Hepatocyte (in vitro differentiated cells): Measurements from ENCODE around the gene PRTG. TPM values are rescaled to one million over a fixed set of nuclear protein-coding genes. Genes with fewer than 3 reads are reported as not detected.

Experiments
- DNase-seq: peaks from one replicate; pipeline ENCODE4 v3.0.0-alpha.2; 2016; ENCODE audit warnings: low spot score
- H2AFZ ChIP-seq: fragments of 200-600 bp; sonication (generic); 2 replicates; pipeline ENCODE4 v1.6.0; 2016; ENCODE audit warnings: antibody characterized with exemption, mild to moderate bottlenecking
- H3K27ac ChIP-seq: fragments of 200-600 bp; sonication (generic); 2 replicates; pipeline ENCODE4 v1.5.1; 2016; ENCODE audit warnings: mild to moderate bottlenecking
- H3K27me3 ChIP-seq: fragments of 200-600 bp; sonication (generic); 2 replicates; pipeline ENCODE4 v1.6.1; 2016
- H3K36me3 ChIP-seq: fragments of 200-600 bp; sonication (generic); replicated peaks from 2 replicates; pipeline ENCODE4 v1.5.1; 2016; ENCODE audit warnings: low read depth; ENCODE audit not compliant: insufficient read depth
- H3K4me1 ChIP-seq: fragments of 200-600 bp; sonication (generic); 2 replicates; pipeline ENCODE4 v1.5.1; 2016; ENCODE audit warnings: mild to moderate bottlenecking, moderate library complexity; ENCODE audit not compliant: insufficient read depth
- H3K4me2 ChIP-seq: fragments of 200-600 bp; sonication (generic); 2 replicates; pipeline ENCODE4 v1.6.0; 2016
- H3K4me3 ChIP-seq: fragments of 200-600 bp; sonication (generic); 2 replicates; pipeline ENCODE4 v1.5.1; 2016; ENCODE audit warnings: mild to moderate bottlenecking
- H3K79me2 ChIP-seq: fragments of 200-600 bp; sonication (generic); 2 replicates; pipeline ENCODE4 v1.6.0; 2017; ENCODE audit warnings: mild to moderate bottlenecking
- H3K9me2 ChIP-seq: fragments of 200-600 bp; sonication (generic); replicated peaks from 2 replicates; pipeline ENCODE4 v1.6.0; 2017; ENCODE audit warnings: mild to moderate bottlenecking; ENCODE audit not compliant: insufficient read depth
- H3K9me3 ChIP-seq: fragments of 200-600 bp; sonication (generic); 2 replicates; pipeline ENCODE4 v1.5.1; 2016; ENCODE audit warnings: low read depth, mild to moderate bottlenecking
- H4K20me1 ChIP-seq: fragments of 200-600 bp; sonication (generic); 2 replicates; pipeline ENCODE4 v1.6.0; 2016; ENCODE audit warnings: mild to moderate bottlenecking; ENCODE audit not compliant: insufficient read depth, poor library complexity, severe bottlenecking
- EZH2 ChIP-seq: fragments of 200-600 bp; sonication (generic); IDR thresholded peaks from 2 replicates; pipeline ENCODE4 v1.6.1; 2016; ENCODE audit warnings: antibody characterized with exemption, mild to moderate bottlenecking, borderline replicate concordance
- EZH2phosphoT487 ChIP-seq: fragments of 200-600 bp; sonication (generic); IDR thresholded peaks from one replicate; pipeline ENCODE4 v1.6.1; 2018; ENCODE audit warnings: antibody characterized with exemption, mild to moderate bottlenecking, low read depth, moderate library complexity; ENCODE audit not compliant: unreplicated experiment, severe bottlenecking
- WGBS: methylation state at CpG from one replicate; pipeline ENCODE4 v1.1.6; 2016; ENCODE audit warnings: low lambda C conversion rate; ENCODE audit errors: missing lambda C conversion rate; 5-methylcytosine and 5-hydroxymethylcytosine counted together
- polyA plus RNA-seq: library from polyadenylated mRNA; unstranded; fragments of >200 nt; fragmentation: Nextera tagmentation; extraction: Ambion mirVana; gene quantifications from 2 replicates; pipeline ENCODE4 v1.2.1, GENCODE V29; 2016
- total RNA-seq: library from RNA; depleted of rRNA; stranded (reverse); fragments of >200 nt; gene quantifications from 2 replicates; pipeline ENCODE4 v1.2.3, GENCODE V29; 2014
- TF ChIP-seq, protein P1 (sequence below): fragments of 200-600 bp; sonication (generic); IDR thresholded peaks from 2 replicates; pipeline ENCODE4 v1.5.1; 2016; ENCODE audit warnings: antibody characterized with exemption, mild to moderate bottlenecking; ENCODE audit not compliant: poor library complexity

Gene PRTG
- total and polyA plus RNA-seq, 2 experiments from 2014 or later = 6.6 to 19.0 TPM

DNA sequence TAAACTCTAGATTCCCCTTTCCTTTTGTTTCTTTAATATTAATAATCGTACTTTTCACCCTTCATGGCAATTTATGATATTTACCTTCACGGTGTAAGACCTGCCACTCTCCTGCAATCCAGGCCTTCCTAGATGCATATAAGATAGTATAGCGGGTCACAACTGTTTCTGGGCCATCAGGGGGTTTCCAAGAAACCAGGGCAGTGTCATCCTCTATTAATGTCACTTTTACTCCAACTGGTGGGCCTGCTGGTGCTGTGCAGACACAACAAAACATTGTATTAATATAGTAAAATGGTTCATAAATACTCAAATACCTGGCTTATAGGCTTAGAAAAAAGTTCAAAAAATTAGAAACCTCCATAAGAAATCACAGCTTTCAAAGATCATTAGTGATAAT lies 105.9 kb downstream of the PRTG start:
- Histone ChIP-seq H3K79me2 (no peaks in the 10 kb centered on the region), H3K4me1 (no peaks in the 10 kb centered on the region), H3K27ac (no peak overlapping the region), H3K9me2 (no peaks in the 10 kb centered on the region), H3K27me3 (no peaks in the 10 kb centered on the region), H2AFZ (no peak overlapping the region), H3K36me3 (no peaks in the 10 kb centered on the region), H3K9me3 (no peaks in the 10 kb centered on the region), H4K20me1 (no peaks in the 10 kb centered on the region), H3K4me3 (no peak overlapping the region), H3K4me2 (no peak overlapping the region)
- TF ChIP-seq, protein P1, sequence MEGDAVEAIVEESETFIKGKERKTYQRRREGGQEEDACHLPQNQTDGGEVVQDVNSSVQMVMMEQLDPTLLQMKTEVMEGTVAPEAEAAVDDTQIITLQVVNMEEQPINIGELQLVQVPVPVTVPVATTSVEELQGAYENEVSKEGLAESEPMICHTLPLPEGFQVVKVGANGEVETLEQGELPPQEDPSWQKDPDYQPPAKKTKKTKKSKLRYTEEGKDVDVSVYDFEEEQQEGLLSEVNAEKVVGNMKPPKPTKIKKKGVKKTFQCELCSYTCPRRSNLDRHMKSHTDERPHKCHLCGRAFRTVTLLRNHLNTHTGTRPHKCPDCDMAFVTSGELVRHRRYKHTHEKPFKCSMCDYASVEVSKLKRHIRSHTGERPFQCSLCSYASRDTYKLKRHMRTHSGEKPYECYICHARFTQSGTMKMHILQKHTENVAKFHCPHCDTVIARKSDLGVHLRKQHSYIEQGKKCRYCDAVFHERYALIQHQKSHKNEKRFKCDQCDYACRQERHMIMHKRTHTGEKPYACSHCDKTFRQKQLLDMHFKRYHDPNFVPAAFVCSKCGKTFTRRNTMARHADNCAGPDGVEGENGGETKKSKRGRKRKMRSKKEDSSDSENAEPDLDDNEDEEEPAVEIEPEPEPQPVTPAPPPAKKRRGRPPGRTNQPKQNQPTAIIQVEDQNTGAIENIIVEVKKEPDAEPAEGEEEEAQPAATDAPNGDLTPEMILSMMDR = no peak
- TF ChIP-seq EZH2phosphoT487 (no peak), EZH2 (no peak)
- 95% methylated on average over 3 of the region's 3 CpGs for WGBS
- no peak for DNase-seq

DNA sequence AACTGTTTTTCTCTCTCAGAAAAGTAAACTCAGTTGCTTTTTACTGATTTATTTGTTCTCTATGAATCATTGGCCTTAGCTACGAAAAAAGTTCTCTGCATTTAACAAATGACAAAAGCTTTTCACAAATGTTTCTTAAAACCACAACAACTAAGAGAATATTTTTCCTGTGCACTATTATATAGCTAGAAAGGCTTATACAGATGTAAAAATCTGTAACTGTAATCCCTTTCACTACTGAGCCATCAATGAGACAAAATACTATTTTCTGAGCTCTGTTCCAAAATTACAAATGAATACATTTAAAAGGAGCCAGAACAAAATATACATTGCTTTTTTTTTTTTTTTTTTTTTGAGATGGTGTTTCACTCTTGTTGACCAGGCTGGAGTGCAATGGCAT lies 109.2 kb downstream of the PRTG start:
- Histone ChIP-seq H3K79me2 (no peaks in the 10 kb centered on the region), H3K9me2 (no peaks in the 10 kb centered on the region), H3K36me3 (no peaks in the 10 kb centered on the region), H3K4me2 (no peak overlapping the region), H3K4me3 (no peak overlapping the region), H3K4me1 (no peaks in the 10 kb centered on the region), H3K27ac (no peak overlapping the region), H2AFZ (no peak overlapping the region), H3K27me3 (no peaks in the 10 kb centered on the region), H3K9me3 (no peaks in the 10 kb centered on the region), H4K20me1 (no peaks in the 10 kb centered on the region)
- TF ChIP-seq, protein P1 = no peak
- TF ChIP-seq EZH2 = no peak
- TF ChIP-seq EZH2phosphoT487 = no peak
- WGBS = 97% methylated on average over 1 of the region's 1 CpG
- no peak for DNase-seq

DNA sequence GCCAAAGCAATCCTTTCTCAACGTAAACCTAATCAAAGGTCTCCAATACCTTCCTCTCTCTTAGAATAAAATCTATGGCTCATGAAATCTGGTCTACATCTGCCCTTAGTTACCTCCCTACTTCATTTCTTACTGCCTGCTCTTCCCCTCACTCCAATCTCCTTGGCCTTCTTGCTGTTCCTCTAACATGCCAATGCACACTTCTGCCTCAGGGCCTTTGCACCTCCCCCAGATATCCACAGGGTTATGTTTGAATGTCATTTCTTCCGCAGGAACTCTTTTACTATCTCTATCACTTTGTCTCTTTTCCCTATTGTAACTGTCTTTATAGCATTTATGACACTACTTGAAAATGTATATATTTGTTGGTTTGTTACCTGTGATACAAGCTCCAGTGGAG lies 110.5 kb downstream of the PRTG start:
- H2AFZ ChIP-seq = no peak overlapping the region

More for the DNA sequence above, 110.5 kb downstream of the PRTG start:
- WGBS = 96% methylated on average over 2 of the region's 2 CpGs
- H3K79me2 ChIP-seq = no peaks in the 10 kb centered on the region
- H3K36me3 ChIP-seq = no peaks in the 10 kb centered on the region
- H3K9me2 ChIP-seq = no peaks in the 10 kb centered on the region
- no peak overlapping the region for H3K27ac ChIP-seq
- no peaks in the 10 kb centered on the region for H3K4me1 ChIP-seq
- no peaks in the 10 kb centered on the region for H3K9me3 ChIP-seq
- no peak for TF ChIP-seq EZH2phosphoT487
- TF ChIP-seq, protein P1 = no peak
- no peak overlapping the region for H3K4me2 ChIP-seq
- H3K4me3 ChIP-seq = no peak overlapping the region
- H3K27me3 ChIP-seq = no peaks in the 10 kb centered on the region
- H4K20me1 ChIP-seq = no peaks in the 10 kb centered on the region
- DNase-seq = no peak
